Ascending aorta (tissue), 2 donors: Measurements from ENCODE around the gene PTOV1. TPM values are rescaled to one million over a fixed set of nuclear protein-coding genes. Genes with fewer than 3 reads are reported as not detected.

Experiments
- DNase-seq, 2 donors: peaks; one replicate each; pipeline ENCODE4 v3.0.0-alpha.2; 2019; ENCODE audit warnings: low spot score in 2 of 2
- H3K27ac ChIP-seq, 2 donors: fragments of 200-600 bp; sonication (generic); one replicate each; pipeline ENCODE4 v1.5.1; 2016 to 2017; ENCODE audit warnings: mild to moderate bottlenecking in 1 of 2
- H3K27me3 ChIP-seq: fragments of 200-600 bp; sonication (generic); one replicate; pipeline ENCODE4 v1.5.1; 2017
- H3K36me3 ChIP-seq, 2 donors: fragments of 200-600 bp; sonication (generic); one replicate each; pipeline ENCODE4 v1.5.1; 2016
- H3K4me1 ChIP-seq, 2 donors: fragments of 200-600 bp; sonication (generic); one replicate each; pipeline ENCODE4 v1.5.1; 2016 to 2017; ENCODE audit warnings: mild to moderate bottlenecking in 1 of 2
- H3K4me3 ChIP-seq, 2 donors: fragments of 200-600 bp; sonication (generic); one replicate each; pipeline ENCODE4 v1.5.1; 2016 to 2017; ENCODE audit warnings: mild to moderate bottlenecking in 1 of 2
- H3K9me3 ChIP-seq, 2 donors: fragments of 200-600 bp; sonication (generic); one replicate each; pipeline ENCODE4 v1.5.1; 2016
- intact Hi-C: fragments of 100-400 bp; cut with DNase I; formaldehyde crosslinking; loops from one replicate; pipeline ENCODE4 v1.15.1; 2023
- total RNA-seq: library from RNA; depleted of rRNA; stranded (reverse); fragments of >200 nt; gene quantifications from one replicate; pipeline ENCODE4 v1.1.0, GENCODE V29; 2016
- TF ChIP-seq, protein P1 (sequence below), 3 experiments: fragments of 200-600 bp in 2 of 3; fragments of 450-650 bp in 1 of 3; sonication (generic) in 2 of 3; IDR thresholded peaks; one replicate each; pipeline ENCODE4 v1.5.1; 2016 to 2019; ENCODE audit warnings: antibody characterized with exemption in 3 of 3, mild to moderate bottlenecking in 1 of 3, moderate library complexity in 1 of 3

Gene PTOV1
- total RNA-seq, 1 donor from 2014 or later: 163 TPM

DNA sequence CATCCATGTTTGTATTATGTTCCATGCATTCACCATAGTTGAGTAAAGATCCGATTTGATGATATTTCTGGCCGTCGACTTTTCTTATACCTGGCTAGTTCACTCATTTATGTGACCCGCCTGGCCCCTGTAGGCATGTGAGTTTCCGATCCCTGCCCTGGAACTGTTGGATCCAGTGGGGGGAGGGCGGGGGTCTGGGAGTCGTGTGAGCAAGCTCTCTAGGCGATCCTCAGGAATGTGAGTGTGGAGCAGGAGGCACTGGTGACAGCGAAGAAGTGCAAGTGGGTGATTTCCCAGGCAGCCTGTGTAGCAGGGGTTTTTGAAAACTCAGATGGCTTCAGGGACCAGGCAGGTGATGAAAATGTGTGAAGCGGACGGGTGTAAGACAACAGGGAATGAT is 10.6 kb upstream of the PTOV1 start:
- Histone ChIP-seq H3K27me3 (no peaks in the 10 kb centered on the region), H3K27ac (no peak overlapping the region), H3K4me1 (no peaks in the 10 kb centered on the region), H3K36me3 (peaks cover 23 to 51% of the 10 kb centered on the region in 2 donors), H3K4me3 (no peak overlapping the region), H3K9me3 (no peaks in the 10 kb centered on the region)
- intact Hi-C loops: no loop called here
- no peak for DNase-seq
- TF ChIP-seq, protein P1, sequence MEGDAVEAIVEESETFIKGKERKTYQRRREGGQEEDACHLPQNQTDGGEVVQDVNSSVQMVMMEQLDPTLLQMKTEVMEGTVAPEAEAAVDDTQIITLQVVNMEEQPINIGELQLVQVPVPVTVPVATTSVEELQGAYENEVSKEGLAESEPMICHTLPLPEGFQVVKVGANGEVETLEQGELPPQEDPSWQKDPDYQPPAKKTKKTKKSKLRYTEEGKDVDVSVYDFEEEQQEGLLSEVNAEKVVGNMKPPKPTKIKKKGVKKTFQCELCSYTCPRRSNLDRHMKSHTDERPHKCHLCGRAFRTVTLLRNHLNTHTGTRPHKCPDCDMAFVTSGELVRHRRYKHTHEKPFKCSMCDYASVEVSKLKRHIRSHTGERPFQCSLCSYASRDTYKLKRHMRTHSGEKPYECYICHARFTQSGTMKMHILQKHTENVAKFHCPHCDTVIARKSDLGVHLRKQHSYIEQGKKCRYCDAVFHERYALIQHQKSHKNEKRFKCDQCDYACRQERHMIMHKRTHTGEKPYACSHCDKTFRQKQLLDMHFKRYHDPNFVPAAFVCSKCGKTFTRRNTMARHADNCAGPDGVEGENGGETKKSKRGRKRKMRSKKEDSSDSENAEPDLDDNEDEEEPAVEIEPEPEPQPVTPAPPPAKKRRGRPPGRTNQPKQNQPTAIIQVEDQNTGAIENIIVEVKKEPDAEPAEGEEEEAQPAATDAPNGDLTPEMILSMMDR (IDR thresholded peaks at IDR 0.05): no peak

DNA sequence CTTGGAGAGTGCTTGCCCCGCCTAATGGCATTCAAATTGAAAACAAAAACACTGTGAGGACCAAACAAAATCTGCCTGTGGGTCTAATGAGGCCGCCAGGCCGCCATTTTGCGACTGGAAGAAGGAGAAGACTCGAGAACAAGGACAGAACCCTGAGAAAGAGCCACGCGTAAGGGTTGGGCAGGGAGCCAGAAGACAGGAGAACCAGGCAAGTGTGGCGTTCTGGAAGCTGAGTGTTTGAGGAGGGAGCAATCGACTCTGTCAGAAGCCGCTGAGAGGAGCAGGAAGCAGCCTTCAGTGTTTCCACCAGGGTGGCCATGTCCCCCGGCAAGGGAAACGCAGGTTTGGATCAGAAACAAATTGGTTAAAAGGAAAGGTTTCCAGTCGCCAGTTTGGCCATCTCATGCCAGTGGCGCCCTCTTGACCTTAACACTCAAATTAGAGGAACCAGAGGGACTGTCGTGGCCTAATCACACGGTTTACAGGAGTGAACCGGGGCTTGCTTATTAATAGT is 10.2 kb upstream of the PTOV1 start:
- intact Hi-C loops: no loop called here
- Histone ChIP-seq H3K36me3 (peaks cover 18 to 47% of the 10 kb centered on the region in 2 donors), H3K4me1 (no peaks in the 10 kb centered on the region), H3K27me3 (no peaks in the 10 kb centered on the region), H3K4me3 (no peak overlapping the region), H3K27ac (no peak overlapping the region), H3K9me3 (no peaks in the 10 kb centered on the region)
- DNase-seq: no peak
- TF ChIP-seq, protein P1 (IDR thresholded peaks at IDR 0.05): no peak

DNA sequence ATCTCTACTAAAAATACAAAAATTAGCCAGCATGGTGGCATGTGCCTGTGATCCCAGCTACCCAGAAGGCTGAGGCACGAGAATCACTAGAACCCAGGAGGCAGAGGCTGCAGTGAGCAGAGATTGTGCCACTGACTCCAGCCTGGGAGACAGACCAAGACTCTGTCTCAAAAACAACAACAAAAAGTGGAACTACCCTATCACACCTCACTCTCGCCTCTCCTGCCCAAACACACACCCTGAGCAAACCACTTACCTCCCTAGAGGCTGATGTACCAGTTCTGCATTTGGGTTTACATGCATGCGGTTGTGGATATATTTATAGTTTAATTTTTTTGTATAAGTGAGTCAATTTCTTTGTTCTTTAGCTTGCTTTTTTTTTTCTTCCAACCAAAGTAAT is 7.7 kb upstream of the PTOV1 start:
- intact Hi-C loops: no loop called here
- no peak for DNase-seq
- TF ChIP-seq, protein P1 (IDR thresholded peaks at IDR 0.05): no peak
- Histone ChIP-seq H3K4me1 (no peaks in the 10 kb centered on the region), H3K27ac (no peak overlapping the region), H3K4me3 (no peak overlapping the region), H3K36me3 (peaks cover 2 to 25% of the 10 kb centered on the region in 2 donors), H3K27me3 (no peaks in the 10 kb centered on the region), H3K9me3 (no peaks in the 10 kb centered on the region)

DNA sequence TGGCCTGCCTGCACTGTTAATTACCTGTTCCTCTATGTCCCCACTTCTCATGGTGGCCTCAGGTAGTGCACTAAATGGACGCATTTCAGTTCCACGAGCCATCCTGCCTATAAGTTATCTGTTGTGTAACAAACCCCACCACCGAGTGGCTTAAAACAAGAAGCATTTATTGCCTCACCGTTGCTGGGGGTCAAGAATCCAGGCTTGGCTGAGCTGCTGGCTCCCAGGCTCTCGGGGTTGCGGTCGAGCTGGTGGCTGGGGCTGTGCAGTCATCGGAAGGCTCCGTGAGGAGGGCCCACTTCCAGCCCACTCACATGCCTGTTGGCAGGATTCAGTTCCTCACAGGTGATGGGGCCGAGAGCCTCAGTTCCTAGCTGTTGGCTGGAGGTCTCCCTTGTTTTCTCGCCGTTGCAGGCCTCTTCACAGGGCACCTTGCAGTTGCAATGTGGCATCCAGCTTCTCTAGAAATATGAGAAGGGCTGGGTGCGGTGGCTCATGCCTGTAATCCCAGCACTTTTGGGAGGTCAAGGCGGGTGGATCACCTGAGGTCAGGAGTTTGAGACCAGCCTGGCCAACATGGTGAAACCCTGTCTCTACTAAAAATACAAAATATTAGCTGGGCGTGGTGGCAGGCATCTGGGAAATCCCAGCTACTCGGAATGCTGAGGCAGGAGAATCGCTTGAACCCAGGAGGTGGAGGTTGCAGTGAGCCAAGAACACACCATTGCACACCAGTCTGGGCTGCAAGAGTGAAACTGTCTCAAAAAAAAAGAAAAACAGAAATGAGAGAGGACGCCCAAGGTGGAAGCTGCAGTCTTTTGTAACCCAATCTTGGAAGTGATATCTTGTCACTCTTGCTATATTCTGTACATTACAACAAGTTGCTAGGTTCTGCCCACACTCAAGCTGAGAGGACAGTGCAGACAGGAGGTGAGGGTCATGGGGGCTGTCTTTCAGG is 6.5 kb upstream of the PTOV1 start:
- H3K27me3 ChIP-seq: no peaks in the 10 kb centered on the region
- TF ChIP-seq, protein P1 (IDR thresholded peaks at IDR 0.05): no peak
- H3K9me3 ChIP-seq: no peaks in the 10 kb centered on the region
- intact Hi-C loops: no loop called here
- no peak for DNase-seq
- no peak overlapping the region for H3K27ac ChIP-seq
- H3K36me3 ChIP-seq: peaks cover 0 to 13% of the 10 kb centered on the region in 2 donors
- H3K4me3 ChIP-seq: no peak overlapping the region
- H3K4me1 ChIP-seq: no peaks in the 10 kb centered on the region

DNA sequence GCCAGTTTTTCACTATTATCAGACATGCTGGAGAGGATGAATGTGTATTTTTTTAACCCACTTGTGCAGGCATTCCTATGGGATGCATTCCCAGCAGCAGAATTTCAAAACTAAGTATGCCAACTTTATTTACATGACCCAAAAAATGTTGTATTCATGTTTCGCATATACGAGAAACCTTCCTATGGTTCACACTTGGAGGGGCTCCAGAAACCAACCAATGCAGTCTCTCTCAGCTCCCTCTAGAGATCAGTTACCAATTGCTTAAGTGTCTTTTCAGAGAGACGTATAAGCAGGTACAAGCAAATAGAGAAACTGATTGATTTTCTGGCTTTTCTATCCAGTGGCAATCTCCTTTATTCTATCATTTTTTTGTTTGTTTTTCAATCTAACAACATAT is 5.5 kb upstream of the PTOV1 start:
- Histone ChIP-seq H3K9me3 (no peaks in the 10 kb centered on the region), H3K4me1 (no peaks in the 10 kb centered on the region), H3K27me3 (no peaks in the 10 kb centered on the region), H3K27ac (no peak overlapping the region), H3K4me3 (no peak overlapping the region), H3K36me3 (peaks cover 0 to 6% of the 10 kb centered on the region in 2 donors)
- no peak for DNase-seq
- intact Hi-C loops: no loop called here
- TF ChIP-seq, protein P1 (IDR thresholded peaks at IDR 0.05): no peak
